Panc1 (cell line): ENCODE data around the gene SPARC.

Source experiments
- POLR2AphosphoS5 ChIP-seq: IDR thresholded peaks from 2 replicates; pipeline ENCODE4 v1.6.1; 2012; ENCODE audit warnings: mild to moderate bottlenecking, low read depth, low read length, moderate library complexity
- REST ChIP-seq, 2 experiments: IDR thresholded peaks; 2 replicates each; pipeline ENCODE4 v1.6.1; 2011 to 2012; ENCODE audit warnings: low read depth in 2 of 2, control low read depth in 1 of 2, low read length in 1 of 2, mild to moderate bottlenecking in 1 of 2, moderate library complexity in 1 of 2; ENCODE audit not compliant: insufficient read depth in 1 of 2
- TF ChIP-seq, protein P1 (sequence below): fragments of 450-650 bp; IDR thresholded peaks from 2 replicates; pipeline ENCODE4 v1.5.1; 2017; ENCODE audit warnings: mild to moderate bottlenecking

DNA sequence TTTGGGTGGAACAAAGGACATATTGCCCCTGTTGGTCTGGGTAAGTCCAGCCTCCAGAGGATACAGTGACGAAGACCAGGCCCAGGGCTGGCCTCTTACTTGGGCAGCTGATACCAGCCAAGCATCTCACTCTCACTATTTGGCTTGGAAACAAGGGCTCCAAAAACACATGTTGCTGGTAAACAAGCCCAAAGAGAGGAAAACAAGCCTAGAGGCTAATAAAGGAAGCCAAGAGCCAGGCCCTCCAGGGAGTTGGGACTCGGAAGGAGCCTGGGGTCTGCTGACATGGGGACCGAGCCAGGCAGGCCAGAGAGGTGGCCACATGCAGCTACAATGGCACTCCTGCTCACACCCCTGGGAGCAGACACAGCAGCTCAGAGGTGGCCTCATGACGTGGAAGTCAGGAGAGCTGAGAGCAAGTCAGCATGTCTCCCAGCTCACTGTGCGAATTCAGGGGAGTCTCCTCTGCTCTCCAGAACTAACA is 5.7 kb downstream of the SPARC start:
- TF ChIP-seq, protein P1, sequence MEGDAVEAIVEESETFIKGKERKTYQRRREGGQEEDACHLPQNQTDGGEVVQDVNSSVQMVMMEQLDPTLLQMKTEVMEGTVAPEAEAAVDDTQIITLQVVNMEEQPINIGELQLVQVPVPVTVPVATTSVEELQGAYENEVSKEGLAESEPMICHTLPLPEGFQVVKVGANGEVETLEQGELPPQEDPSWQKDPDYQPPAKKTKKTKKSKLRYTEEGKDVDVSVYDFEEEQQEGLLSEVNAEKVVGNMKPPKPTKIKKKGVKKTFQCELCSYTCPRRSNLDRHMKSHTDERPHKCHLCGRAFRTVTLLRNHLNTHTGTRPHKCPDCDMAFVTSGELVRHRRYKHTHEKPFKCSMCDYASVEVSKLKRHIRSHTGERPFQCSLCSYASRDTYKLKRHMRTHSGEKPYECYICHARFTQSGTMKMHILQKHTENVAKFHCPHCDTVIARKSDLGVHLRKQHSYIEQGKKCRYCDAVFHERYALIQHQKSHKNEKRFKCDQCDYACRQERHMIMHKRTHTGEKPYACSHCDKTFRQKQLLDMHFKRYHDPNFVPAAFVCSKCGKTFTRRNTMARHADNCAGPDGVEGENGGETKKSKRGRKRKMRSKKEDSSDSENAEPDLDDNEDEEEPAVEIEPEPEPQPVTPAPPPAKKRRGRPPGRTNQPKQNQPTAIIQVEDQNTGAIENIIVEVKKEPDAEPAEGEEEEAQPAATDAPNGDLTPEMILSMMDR: no peak
- TF ChIP-seq POLR2AphosphoS5 (no peak), REST (IDR thresholded peaks at IDR 0.05; ENCODE audit: insufficient read depth in 1 of 2, low read depth in 2 of 2, low read length in 1 of 2) (no peak)
